ENCODE results near the gene TRIM17. TPM values are rescaled to one million over a fixed set of nuclear protein-coding genes. Genes with fewer than 3 reads are reported as not detected.

Gene TRIM17
- total and polyA plus RNA-seq, 2 of the 13 experiments (the other 11 are each of a cell fraction or from before 2014, with no cell fraction given), result 0.32 to 0.64 TPM

DNA sequence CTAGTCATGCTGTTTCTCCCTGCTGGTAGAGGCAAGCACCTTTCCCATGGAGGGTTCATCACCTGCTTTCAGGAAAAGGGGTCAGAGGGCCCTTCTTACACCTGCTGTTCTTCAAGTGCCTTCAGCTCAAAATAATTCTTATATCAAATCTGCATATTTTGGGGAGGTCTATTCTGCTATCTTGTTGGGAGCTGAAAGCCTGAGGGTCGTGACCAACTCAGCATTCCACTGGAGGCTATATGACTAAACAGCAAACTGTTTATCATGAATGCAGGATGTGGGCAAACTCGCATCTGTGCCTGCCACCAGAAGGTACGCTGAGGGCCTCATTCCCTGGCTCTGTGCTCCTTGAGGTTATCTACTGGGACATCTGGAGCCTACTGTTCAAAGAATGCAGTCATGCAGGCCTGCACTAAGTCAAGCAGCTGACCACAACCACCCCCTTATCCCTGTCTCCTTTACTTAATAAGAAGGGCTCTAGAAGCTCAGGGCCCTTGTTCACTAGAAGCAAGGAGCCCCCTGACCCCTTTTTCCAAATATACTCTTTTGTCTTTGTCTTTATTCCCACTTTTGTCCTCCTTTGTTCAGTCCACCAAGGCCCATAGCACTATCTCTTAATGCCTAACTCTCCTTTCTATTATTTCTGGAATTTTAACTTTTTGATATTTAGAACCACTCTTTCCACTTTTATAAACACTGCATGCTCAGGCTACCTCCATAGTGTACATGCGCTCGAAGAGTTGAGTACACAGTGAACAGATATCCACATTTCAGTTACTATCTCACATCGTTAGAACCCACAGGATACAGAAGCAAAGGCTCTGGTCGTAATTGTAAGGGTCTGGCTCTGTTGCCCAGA, 4.5 kb upstream of the TRIM17 start:
- ATAC-seq (no peak), FAIRE-seq (no peak), DNase-seq (ENCODE audit: low spot score) (no peak)
- H3K4me3 ChIP-seq (replicated peaks in 1 of 3; ENCODE audit: insufficient read depth in 1 of 3, low read depth in 2 of 3, low read length in 3 of 3), result no peak overlapping the region
- peaks cover 22% of the 10 kb centered on the region for H3K4me1 ChIP-seq (ENCODE audit: insufficient read depth, low read length)
- in situ Hi-C loops (cut with HindIII; ENCODE audit: extremely low pct_ligation_motif_present, low pct_unique_long_range_greater_than_20kb), result no loop called here
- TF ChIP-seq ZBTB20 (CRISPR knock-in tag; IDR thresholded peaks at IDR 0.05; ENCODE audit: borderline replicate concordance, low read depth), result no peak
- no peak for TF ChIP-seq ZNF354B (CRISPR knock-in tag; IDR thresholded peaks at IDR 0.05)
- TF ChIP-seq SYNCRIP (IDR thresholded peaks at IDR 0.05; ENCODE audit: insufficient read depth, low read depth, low read length), result no peak
- no peak for TF ChIP-seq JDP2 (CRISPR knock-in tag; IDR thresholded peaks at IDR 0.05; ENCODE audit: borderline replicate concordance)
- TF ChIP-seq ZNF777 (CRISPR knock-in tag; IDR thresholded peaks at IDR 0.05), result no peak
- TF ChIP-seq, protein P1, sequence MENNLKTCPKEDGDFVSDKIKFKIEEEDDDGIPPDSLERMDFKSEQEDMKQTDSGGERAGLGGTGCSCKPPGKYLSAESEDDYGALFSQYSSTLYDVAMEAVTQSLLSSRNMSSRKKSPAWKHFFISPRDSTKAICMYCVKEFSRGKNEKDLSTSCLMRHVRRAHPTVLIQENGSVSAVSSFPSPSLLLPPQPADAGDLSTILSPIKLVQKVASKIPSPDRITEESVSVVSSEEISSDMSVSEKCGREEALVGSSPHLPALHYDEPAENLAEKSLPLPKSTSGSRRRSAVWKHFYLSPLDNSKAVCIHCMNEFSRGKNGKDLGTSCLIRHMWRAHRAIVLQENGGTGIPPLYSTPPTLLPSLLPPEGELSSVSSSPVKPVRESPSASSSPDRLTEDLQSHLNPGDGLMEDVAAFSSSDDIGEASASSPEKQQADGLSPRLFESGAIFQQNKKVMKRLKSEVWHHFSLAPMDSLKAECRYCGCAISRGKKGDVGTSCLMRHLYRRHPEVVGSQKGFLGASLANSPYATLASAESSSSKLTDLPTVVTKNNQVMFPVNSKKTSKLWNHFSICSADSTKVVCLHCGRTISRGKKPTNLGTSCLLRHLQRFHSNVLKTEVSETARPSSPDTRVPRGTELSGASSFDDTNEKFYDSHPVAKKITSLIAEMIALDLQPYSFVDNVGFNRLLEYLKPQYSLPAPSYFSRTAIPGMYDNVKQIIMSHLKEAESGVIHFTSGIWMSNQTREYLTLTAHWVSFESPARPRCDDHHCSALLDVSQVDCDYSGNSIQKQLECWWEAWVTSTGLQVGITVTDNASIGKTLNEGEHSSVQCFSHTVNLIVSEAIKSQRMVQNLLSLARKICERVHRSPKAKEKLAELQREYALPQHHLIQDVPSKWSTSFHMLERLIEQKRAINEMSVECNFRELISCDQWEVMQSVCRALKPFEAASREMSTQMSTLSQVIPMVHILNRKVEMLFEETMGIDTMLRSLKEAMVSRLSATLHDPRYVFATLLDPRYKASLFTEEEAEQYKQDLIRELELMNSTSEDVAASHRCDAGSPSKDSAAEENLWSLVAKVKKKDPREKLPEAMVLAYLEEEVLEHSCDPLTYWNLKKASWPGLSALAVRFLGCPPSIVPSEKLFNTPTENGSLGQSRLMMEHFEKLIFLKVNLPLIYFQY (CRISPR knock-in tag; IDR thresholded peaks at IDR 0.05; ENCODE audit: borderline replicate concordance), result no peak
- TF ChIP-seq THYN1 (CRISPR knock-in tag; IDR thresholded peaks at IDR 0.05; ENCODE audit: borderline replicate concordance, low read depth), result no peak
- TF ChIP-seq, protein P2, sequence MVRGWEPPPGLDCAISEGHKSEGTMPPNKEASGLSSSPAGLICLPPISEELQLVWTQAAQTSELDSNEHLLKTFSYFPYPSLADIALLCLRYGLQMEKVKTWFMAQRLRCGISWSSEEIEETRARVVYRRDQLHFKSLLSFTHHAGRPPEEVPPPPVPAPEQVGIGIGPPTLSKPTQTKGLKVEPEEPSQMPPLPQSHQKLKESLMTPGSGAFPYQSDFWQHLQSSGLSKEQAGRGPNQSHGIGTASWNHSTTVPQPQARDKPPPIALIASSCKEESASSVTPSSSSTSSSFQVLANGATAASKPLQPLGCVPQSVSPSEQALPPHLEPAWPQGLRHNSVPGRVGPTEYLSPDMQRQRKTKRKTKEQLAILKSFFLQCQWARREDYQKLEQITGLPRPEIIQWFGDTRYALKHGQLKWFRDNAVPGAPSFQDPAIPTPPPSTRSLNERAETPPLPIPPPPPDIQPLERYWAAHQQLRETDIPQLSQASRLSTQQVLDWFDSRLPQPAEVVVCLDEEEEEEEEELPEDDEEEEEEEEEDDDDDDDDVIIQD (CRISPR knock-in tag; IDR thresholded peaks at IDR 0.05; ENCODE audit: low read depth), result no peak
- TF ChIP-seq HDAC1 (CRISPR knock-in tag; IDR thresholded peaks at IDR 0.05), result no peak
- no peak for TF ChIP-seq ZNF503 (CRISPR knock-in tag; IDR thresholded peaks at IDR 0.05)
- TF ChIP-seq ZNF674 (CRISPR knock-in tag; IDR thresholded peaks at IDR 0.05; ENCODE audit: low read depth), result no peak
- TF ChIP-seq RFXANK (CRISPR knock-in tag; IDR thresholded peaks at IDR 0.05), result no peak
- TF ChIP-seq ZSCAN21 (CRISPR knock-in tag; IDR thresholded peaks at IDR 0.05; ENCODE audit: borderline replicate concordance), result no peak
- TF ChIP-seq NFKBIZ (CRISPR knock-in tag; IDR thresholded peaks at IDR 0.05), result no peak
- H3K4me2 ChIP-seq (ENCODE audit: low read depth, low read length), result no peak overlapping the region
- WGBS (ENCODE audit: low lambda C conversion rate), result 48% methylated on average over 7 of the region's 7 CpGs
- POLR2A ChIA-PET, result no interaction called here
- no peaks in the 10 kb centered on the region for H3K9me3 ChIP-seq (ENCODE audit: low read length)
- H3K27ac ChIP-seq (ENCODE audit: extremely low read length, insufficient read depth, low read length), result no peak overlapping the region
- intact Hi-C loops (cut with micrococcal nuclease; ENCODE audit: unreplicated experiment), result no loop called here
- H3K79me2 ChIP-seq (ENCODE audit: insufficient read depth, low read length), result no peaks in the 10 kb centered on the region
- CTCF ChIA-PET (ENCODE audit: low intra/inter-chr PET ratio, low total read pairs), result no interaction called here
- BruUV-seq (replicated peaks), result no TSS peak
- peaks cover 0 to 6% of the 10 kb centered on the region in 2 experiments; a peak in 1 of 5 replicates for H3K27me3 ChIP-seq (ENCODE audit: control insufficient read depth in 1 of 2, insufficient read depth in 2 of 2, low read length in 2 of 2)
- H2AFZ ChIP-seq (ENCODE audit: low read length), result no peak overlapping the region
- no peak overlapping the region for H3K9ac ChIP-seq (ENCODE audit: insufficient read depth, low read depth, low read length)
- no peaks in the 10 kb centered on the region for H4K20me1 ChIP-seq (ENCODE audit: insufficient read depth, low read length)
- no peaks in the 10 kb centered on the region for H3K36me3 ChIP-seq (replicated peaks in 1 of 2; ENCODE audit: control insufficient read depth in 1 of 2, insufficient read depth in 2 of 2, low read length in 2 of 2)
